SK-N-SH (cell line): ENCODE measurements around the gene NOD2. TPM values are rescaled to one million over a fixed set of nuclear protein-coding genes. Genes with fewer than 3 reads are reported as not detected.

ENCODE experiments used
- CTCF ChIA-PET: fragments of 300-600, 350-600 bp; formaldehyde crosslinking; extraction: SDS; loops from one replicate; lab custom pipeline; 2021; lab: Yijun Ruan, JAX
- POLR2A ChIA-PET: fragments of 350-600 bp; sonication (Branson Sonifier 250); formaldehyde crosslinking; extraction: SDS; loops from one replicate; lab custom pipeline; 2020; ENCODE audit warnings: antibody characterized with exemption, inconsistent platforms; lab: Yijun Ruan, JAX
- DNase-seq: peaks from one replicate; pipeline ENCODE4 v3.0.0; 2012
- H2AFZ ChIP-seq: fragments of 200-600 bp; sonication (generic); 2 replicates; pipeline ENCODE4 v1.8.1; 2016; ENCODE audit warnings: antibody characterized with exemption, mild to moderate bottlenecking, low read depth
- H3F3A ChIP-seq: fragments of 200-600 bp; sonication (generic); replicated peaks from 2 replicates; pipeline ENCODE3; 2016; ENCODE audit warnings: antibody characterized with exemption, mild to moderate bottlenecking; ENCODE audit not compliant: insufficient read depth
- H3K27ac ChIP-seq, 2 experiments: fragments of 200-500 bp in 1 of 2; fragments of 200-600 bp in 1 of 2; sonication (Bioruptor generic) in 1 of 2; sonication (generic), shearing (Covaris generic) in 1 of 2; 2 replicates each; pipeline versions ENCODE4 v1.5.1 to v1.6.1; 2014 to 2016; ENCODE audit warnings: low read depth in 2 of 2, inconsistent platforms in 1 of 2, low read length in 1 of 2, mild to moderate bottlenecking in 1 of 2, mixed read lengths in 1 of 2
- H3K27me3 ChIP-seq: fragments of 200-600 bp; sonication (generic), shearing (Covaris generic); 2 replicates; pipeline ENCODE4 v1.6.1; 2016; ENCODE audit warnings: mixed run types; ENCODE audit not compliant: insufficient read depth
- H3K36me3 ChIP-seq, 2 experiments: fragments of 200-500 bp in 1 of 2; fragments of 200-600 bp in 1 of 2; sonication (Bioruptor generic) in 1 of 2; sonication (generic) in 1 of 2; replicated peaks in 1 of 2; 2 replicates each; pipeline versions ENCODE3 to v1.5.1; 2014 to 2016; ENCODE audit warnings: low read length in 1 of 2, mild to moderate bottlenecking in 1 of 2; ENCODE audit not compliant: insufficient read depth in 2 of 2, control insufficient read depth in 1 of 2
- H3K4me1 ChIP-seq, 2 experiments: fragments of 200-500 bp in 1 of 2; fragments of 200-600 bp in 1 of 2; sonication (Bioruptor generic) in 1 of 2; sonication (generic), shearing (Covaris generic) in 1 of 2; 2 replicates each; pipeline versions ENCODE4 v1.5.1 to v1.6.1; 2014 to 2016; ENCODE audit warnings: low read depth in 1 of 2, low read length in 1 of 2, mixed run types in 1 of 2; ENCODE audit not compliant: insufficient read depth in 2 of 2, control insufficient read depth in 1 of 2
- H3K4me2 ChIP-seq: fragments of 200-600 bp; sonication (generic), shearing (Covaris generic); 2 replicates; pipeline ENCODE4 v1.6.1; 2017; ENCODE audit warnings: mixed run types
- H3K4me3 ChIP-seq, 2 experiments: fragments of 200-500 bp in 1 of 2; fragments of 200-600 bp in 1 of 2; sonication (Bioruptor generic) in 1 of 2; sonication (generic), shearing (Covaris generic) in 1 of 2; 2 replicates each; pipeline versions ENCODE4 v1.5.1 to v1.8.1; 2014 to 2016; ENCODE audit warnings: low read depth in 2 of 2, inconsistent platforms in 1 of 2, low read length in 1 of 2, mild to moderate bottlenecking in 1 of 2, mixed read lengths in 1 of 2, moderate library complexity in 1 of 2
- H3K79me2 ChIP-seq: fragments of 200-600 bp; sonication (generic); 2 replicates; pipeline ENCODE4 v1.8.1; 2017; ENCODE audit warnings: mild to moderate bottlenecking; ENCODE audit not compliant: insufficient read depth
- H3K9ac ChIP-seq: fragments of 200-600 bp; sonication (generic); 2 replicates; pipeline ENCODE4 v1.6.1; 2017; ENCODE audit warnings: mixed run types
- H3K9me2 ChIP-seq: fragments of 200-600 bp; sonication (generic); 2 replicates; pipeline ENCODE4 v1.6.1; 2017; ENCODE audit warnings: mixed run types
- H3K9me3 ChIP-seq: fragments of 200-600 bp; sonication (generic); 2 replicates; pipeline ENCODE4 v1.6.1; 2017; ENCODE audit warnings: mixed run types, mild to moderate bottlenecking, moderate library complexity
- H4K20me1 ChIP-seq: fragments of 200-600 bp; sonication (generic); 2 replicates; pipeline ENCODE4 v1.6.1; 2017; ENCODE audit warnings: mild to moderate bottlenecking, mixed run types; ENCODE audit not compliant: insufficient read depth
- CHD2 ChIP-seq: fragments of 150-350 bp; IDR thresholded peaks from 2 replicates; pipeline ENCODE4 v1.6.1; 2018; ENCODE audit warnings: low read length; ENCODE audit not compliant: partially characterized antibody
- ELF1 ChIP-seq: IDR thresholded peaks from 2 replicates; pipeline ENCODE4 v1.4.0; 2012
- EP300 ChIP-seq, 2 experiments: IDR thresholded peaks; 2 replicates each; pipeline versions ENCODE4 v1.4.0 to v1.6.1; 2012; ENCODE audit warnings: borderline replicate concordance in 1 of 2, low read depth in 1 of 2, low read length in 1 of 2
- FOSL2 ChIP-seq: IDR thresholded peaks from 2 replicates; pipeline ENCODE4 v1.4.0; 2012; ENCODE audit warnings: low read depth, mild to moderate bottlenecking, moderate library complexity, borderline replicate concordance
- FOXJ3 ChIP-seq: sonication (generic); formaldehyde crosslinking; IDR thresholded peaks from 2 replicates; pipeline ENCODE4 v1.5.1; 2020; ENCODE audit warnings: mild to moderate bottlenecking, missing genetic modification reagents
- GABPA ChIP-seq: IDR thresholded peaks from 2 replicates; pipeline ENCODE4 v1.4.0; 2012; ENCODE audit warnings: low read depth, mild to moderate bottlenecking
- GATA2 ChIP-seq: sonication (generic); formaldehyde crosslinking; IDR thresholded peaks from 2 replicates; pipeline ENCODE4 v1.5.0; 2020; ENCODE audit warnings: mild to moderate bottlenecking, missing genetic modification reagents
- JUND ChIP-seq: IDR thresholded peaks from 2 replicates; pipeline ENCODE4 v1.4.0; 2012
- POLR2AphosphoS5 ChIP-seq: IDR thresholded peaks from 2 replicates; pipeline ENCODE4 v1.6.1; 2012; ENCODE audit warnings: low read depth, low read length
- RAD21 ChIP-seq: IDR thresholded peaks from 2 replicates; pipeline ENCODE4 v1.6.1; 2012; ENCODE audit warnings: mild to moderate bottlenecking, low read length
- RCOR1 ChIP-seq: fragments of 150-350 bp; IDR thresholded peaks from 2 replicates; pipeline ENCODE4 v1.6.1; 2017; ENCODE audit warnings: antibody characterized with exemption, low read length
- RFX5 ChIP-seq: IDR thresholded peaks from 2 replicates; pipeline ENCODE4 v1.6.1; 2012; ENCODE audit warnings: mild to moderate bottlenecking, improper control_type of control experiment, low read length
- RXRA ChIP-seq: IDR thresholded peaks from 2 replicates; pipeline ENCODE4 v1.4.0; 2012; ENCODE audit warnings: low read depth, mild to moderate bottlenecking, borderline replicate concordance
- SIN3A ChIP-seq: IDR thresholded peaks from 2 replicates; pipeline ENCODE4 v1.6.1; 2012; ENCODE audit warnings: low read depth, mild to moderate bottlenecking, low read length, moderate library complexity, borderline replicate concordance
- TAF1 ChIP-seq: IDR thresholded peaks from 2 replicates; pipeline ENCODE4 v1.6.1; 2012; ENCODE audit warnings: low read depth, mild to moderate bottlenecking, low read length, moderate library complexity, borderline replicate concordance
- TEAD4 ChIP-seq: IDR thresholded peaks from 2 replicates; pipeline ENCODE4 v1.4.0; 2012; ENCODE audit warnings: mild to moderate bottlenecking, borderline replicate concordance; ENCODE audit not compliant: insufficient read depth
- USF1 ChIP-seq: IDR thresholded peaks from 2 replicates; pipeline ENCODE4 v1.4.0; 2012; ENCODE audit warnings: low read depth, borderline replicate concordance
- WGBS: methylation state at CpG from one replicate; pipeline ENCODE4 v1.1.6; 2017; ENCODE audit warnings: low lambda C conversion rate; 5-methylcytosine and 5-hydroxymethylcytosine counted together
- polyA plus RNA-seq, 3 experiments: library from polyadenylated mRNA; depleted of rRNA; stranded (reverse); fragments of >200 nt; gene quantifications; 2 replicates each; pipeline ENCODE4 v1.2.3, GENCODE V29; 2012
- TF ChIP-seq, protein P1 (sequence below): IDR thresholded peaks from 2 replicates; pipeline ENCODE4 v1.4.0; 2012; ENCODE audit warnings: low read depth
- TF ChIP-seq, protein P2 (sequence below): IDR thresholded peaks from 2 replicates; pipeline ENCODE4; 2012

Gene NOD2
- polyA plus RNA-seq, 1 of the 3 experiments (the other 2 are of a cell fraction), result not detected

- Histone ChIP-seq H3K27me3 (no peaks in the 10 kb centered on the region), H4K20me1 (no peaks in the 10 kb centered on the region), H3K4me3 (no peak overlapping the region), H2AFZ (no peak overlapping the region), H3F3A (no peaks in the 10 kb centered on the region), H3K36me3 (no peaks in the 10 kb centered on the region), H3K27ac (no peak overlapping the region), H3K9me3 (no peaks in the 10 kb centered on the region), H3K4me2 (no peak overlapping the region)
- 71% methylated on average over 5 of the region's 5 CpGs for WGBS
- CTCF ChIA-PET, result interaction anchor here (0.6 to 1.0 kb wide), 3 partner anchors 10 to 59 kb away, joined by 3 to 6 read pairs (median 3); no protein-coding TSS in a partner anchor
- no peak for DNase-seq
- TF ChIP-seq FOXJ3 (CRISPR knock-in tag) (no peak), RFX5 (no peak), TEAD4 (no peak), SIN3A (no peak), POLR2AphosphoS5 (no peak)
- TF ChIP-seq, all 33 proteins: peak for 0
- H3K9me2 ChIP-seq, result no peaks in the 10 kb centered on the region
- H3K79me2 ChIP-seq, result no peaks in the 10 kb centered on the region
- POLR2A ChIA-PET, result no interaction called here
- no peak overlapping the region for H3K9ac ChIP-seq
- peaks cover 0 to 11% of the 10 kb centered on the region in 2 experiments; a peak in 1 of 4 replicates for H3K4me1 ChIP-seq
Observed at GRCh38 chr16:50717494-50717893, 24.1 kb downstream of the NOD2 start.

DNA sequence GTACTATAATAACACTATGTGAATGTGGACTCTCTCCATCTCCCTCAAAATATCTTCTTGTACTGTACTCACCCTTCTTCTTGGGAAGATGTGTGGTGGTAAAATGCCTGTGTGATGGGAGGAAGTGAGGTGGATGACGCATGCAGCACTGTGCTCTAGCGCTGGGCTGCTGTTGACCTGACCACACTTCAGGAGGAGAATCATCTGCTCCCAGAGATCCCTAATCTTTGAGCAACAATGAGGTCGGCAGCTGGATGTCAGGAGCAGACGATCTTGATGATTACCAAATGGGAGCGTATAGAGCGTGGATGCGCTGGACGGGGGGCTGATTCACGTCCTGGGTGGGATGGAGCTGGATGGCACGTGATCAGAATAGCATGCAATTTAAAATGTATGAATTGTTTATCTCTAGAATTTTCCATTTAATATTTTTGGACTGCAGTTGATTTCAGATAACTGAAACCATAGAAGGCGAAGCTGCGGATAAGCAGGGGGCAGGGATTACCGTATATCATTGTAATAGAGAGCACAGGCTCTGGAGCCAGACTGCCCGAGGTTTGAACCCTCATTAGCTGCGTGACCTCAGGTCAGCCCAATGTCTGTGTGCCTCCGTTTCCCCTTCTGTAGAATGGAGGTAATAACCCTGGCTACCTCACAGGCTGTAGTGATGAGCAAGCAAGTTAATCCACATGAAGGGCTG lies 24.8 kb downstream of the NOD2 start:
- H4K20me1 ChIP-seq, result no peaks in the 10 kb centered on the region
- WGBS, result 58% methylated on average over 16 of the region's 16 CpGs

GRCh38 chr16:50718761-50719400 lies 25.5 kb downstream of the NOD2 start:
- no peak overlapping the region for H3K4me3 ChIP-seq
- no peak overlapping the region for H3K4me2 ChIP-seq
- no peaks in the 10 kb centered on the region for H3K79me2 ChIP-seq
- H3K9ac ChIP-seq, result no peak overlapping the region
- H3F3A ChIP-seq, result no peaks in the 10 kb centered on the region
- H3K27ac ChIP-seq, result no peak overlapping the region
- ChIA-PET CTCF (interaction anchor here (1.5 kb wide), 1 partner anchor 12 kb away, joined by 5 read pairs; no protein-coding TSS in a partner anchor), POLR2A (no interaction called here)
- no peak overlapping the region for H2AFZ ChIP-seq
- H3K9me3 ChIP-seq, result no peaks in the 10 kb centered on the region
- no peak for DNase-seq
- no peaks in the 10 kb centered on the region for H3K27me3 ChIP-seq
- no peaks in the 10 kb centered on the region for H4K20me1 ChIP-seq
- peaks cover 0 to 5% of the 10 kb centered on the region in 2 experiments; a peak in 1 of 4 replicates for H3K4me1 ChIP-seq
- H3K36me3 ChIP-seq, result no peaks in the 10 kb centered on the region
- WGBS, result 50% methylated on average over 9 of the region's 9 CpGs
- H3K9me2 ChIP-seq, result no peaks in the 10 kb centered on the region
- TF ChIP-seq CHD2 (no peak), RCOR1 (no peak), JUND (no peak), GABPA (no peak), EP300 (IDR thresholded peaks at IDR 0.05; ENCODE audit: borderline replicate concordance in 1 of 2, low read depth in 1 of 2, low read length in 1 of 2) (no peak), GATA2 (CRISPR knock-in tag) (no peak), RAD21 (no peak), ELF1 (no peak), FOSL2 (no peak), SIN3A (no peak), USF1 (no peak), RXRA (no peak)
- TF ChIP-seq, protein P1, sequence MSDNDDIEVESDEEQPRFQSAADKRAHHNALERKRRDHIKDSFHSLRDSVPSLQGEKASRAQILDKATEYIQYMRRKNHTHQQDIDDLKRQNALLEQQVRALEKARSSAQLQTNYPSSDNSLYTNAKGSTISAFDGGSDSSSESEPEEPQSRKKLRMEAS, result no peak
- TF ChIP-seq, protein P2, sequence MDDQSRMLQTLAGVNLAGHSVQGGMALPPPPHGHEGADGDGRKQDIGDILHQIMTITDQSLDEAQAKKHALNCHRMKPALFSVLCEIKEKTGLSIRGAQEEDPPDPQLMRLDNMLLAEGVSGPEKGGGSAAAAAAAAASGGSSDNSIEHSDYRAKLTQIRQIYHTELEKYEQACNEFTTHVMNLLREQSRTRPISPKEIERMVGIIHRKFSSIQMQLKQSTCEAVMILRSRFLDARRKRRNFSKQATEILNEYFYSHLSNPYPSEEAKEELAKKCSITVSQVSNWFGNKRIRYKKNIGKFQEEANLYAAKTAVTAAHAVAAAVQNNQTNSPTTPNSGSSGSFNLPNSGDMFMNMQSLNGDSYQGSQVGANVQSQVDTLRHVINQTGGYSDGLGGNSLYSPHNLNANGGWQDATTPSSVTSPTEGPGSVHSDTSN, result no peak

More for the DNA sequence above, 24.8 kb downstream of the NOD2 start:
- H3K79me2 ChIP-seq, result no peaks in the 10 kb centered on the region
- H3K4me1 ChIP-seq, result peaks cover 0 to 9% of the 10 kb centered on the region in 2 experiments; a peak in 1 of 4 replicates
- H3K4me3 ChIP-seq, result no peak overlapping the region
- no peak overlapping the region for H3K4me2 ChIP-seq
- no peaks in the 10 kb centered on the region for H3K36me3 ChIP-seq
- H3K27me3 ChIP-seq, result no peaks in the 10 kb centered on the region
- H3F3A ChIP-seq, result no peaks in the 10 kb centered on the region
- TF ChIP-seq GATA2 (CRISPR knock-in tag) (peak; percentile 34; the same call in 1 of the 2 replicates), TAF1 (no peak)
- no peaks in the 10 kb centered on the region for H3K9me2 ChIP-seq
- ChIA-PET POLR2A (no interaction called here), CTCF (interaction anchor here (0.6 to 1.5 kb wide), 2 partner anchors 12 to 58 kb away, joined by 3 to 5 read pairs; no protein-coding TSS in a partner anchor)
- H3K9me3 ChIP-seq, result no peaks in the 10 kb centered on the region
- no peak overlapping the region for H3K9ac ChIP-seq
- H2AFZ ChIP-seq, result no peak overlapping the region
- DNase-seq, result peak; percentile 47
- no peak overlapping the region for H3K27ac ChIP-seq
